Pons (tissue), 1 donor: ENCODE results near the gene PPP1R2C.

Experiments
- DNase-seq: peaks from one replicate; pipeline ENCODE4 v3.0.0-alpha.2; 2016; ENCODE audit warnings: low spot score

The PPP1R2C gene

GRCh38 chrX:42748067-42748850 is 29.7 kb downstream of the PPP1R2C start:
- DNase-seq: no peak

- no peak for DNase-seq
Measured at GRCh38 chrX:42746606-42747005, 31.4 kb downstream of the PPP1R2C start.

- no peak for DNase-seq
Measured at GRCh38 chrX:42740456-42740855, 37.5 kb downstream of the PPP1R2C start.

GRCh38 chrX:42739741-42740140 is 38.2 kb downstream of the PPP1R2C start:
- DNase-seq: no peak

- no peak for DNase-seq
Measured at GRCh38 chrX:42739258-42739657, 38.7 kb downstream of the PPP1R2C start.

GRCh38 chrX:42738552-42738951 is 39.4 kb downstream of the PPP1R2C start:
- DNase-seq: no peak

- no peak for DNase-seq
Measured at GRCh38 chrX:42735250-42735649, 42.7 kb downstream of the PPP1R2C start.

GRCh38 chrX:42732506-42732905 is 45.5 kb downstream of the PPP1R2C start:
- DNase-seq: no peak
